ENCODE measurements around the gene GOLT1B.

GOLT1B gene

DNA sequence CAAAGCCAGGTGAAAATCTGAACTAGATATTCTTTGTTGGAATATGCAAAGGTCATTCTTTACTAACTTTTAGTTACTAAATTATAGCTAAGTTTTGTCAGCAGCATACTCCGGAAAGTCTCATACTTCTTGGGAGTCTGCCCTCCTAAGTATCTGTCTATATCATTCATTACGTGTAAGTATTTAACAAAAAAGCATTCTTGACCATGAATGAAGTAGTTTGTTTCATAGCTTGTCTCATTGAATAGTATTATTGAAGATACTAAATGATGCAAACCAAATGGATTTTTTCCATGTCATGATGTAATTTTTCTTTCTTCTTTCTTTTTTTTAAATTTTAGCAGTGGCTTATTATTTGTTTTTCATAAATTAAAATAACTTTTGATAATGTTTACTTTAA is 14.7 kb downstream of the GOLT1B start:
- DNase-seq (ENCODE audit: low read depth, low spot score): no peak
- no peak overlapping the region for H3K4me3 ChIP-seq (ENCODE audit: low read length)

DNA sequence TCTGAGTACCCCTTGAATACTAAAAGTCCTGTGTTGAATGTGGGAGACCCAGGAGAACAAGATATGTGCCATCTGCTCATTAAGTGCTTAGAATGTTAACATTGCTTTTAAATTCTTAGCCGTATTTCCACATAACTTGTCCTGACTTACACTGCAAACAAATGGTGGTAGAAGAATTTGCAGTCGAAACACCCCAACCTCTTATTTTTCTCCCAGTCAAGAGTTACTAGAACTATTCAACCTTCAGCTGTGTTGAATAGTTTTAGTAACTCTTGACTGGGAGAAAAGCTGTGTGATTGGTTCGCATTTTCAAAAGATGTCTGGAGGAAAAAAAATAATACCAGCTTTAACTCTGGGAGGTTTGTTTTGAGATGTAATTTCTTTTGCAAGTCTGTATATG is 16.9 kb downstream of the GOLT1B start:
- no peak overlapping the region for H3K4me3 ChIP-seq (ENCODE audit: low read length)
- DNase-seq (ENCODE audit: low read depth, low spot score): no peak

DNA sequence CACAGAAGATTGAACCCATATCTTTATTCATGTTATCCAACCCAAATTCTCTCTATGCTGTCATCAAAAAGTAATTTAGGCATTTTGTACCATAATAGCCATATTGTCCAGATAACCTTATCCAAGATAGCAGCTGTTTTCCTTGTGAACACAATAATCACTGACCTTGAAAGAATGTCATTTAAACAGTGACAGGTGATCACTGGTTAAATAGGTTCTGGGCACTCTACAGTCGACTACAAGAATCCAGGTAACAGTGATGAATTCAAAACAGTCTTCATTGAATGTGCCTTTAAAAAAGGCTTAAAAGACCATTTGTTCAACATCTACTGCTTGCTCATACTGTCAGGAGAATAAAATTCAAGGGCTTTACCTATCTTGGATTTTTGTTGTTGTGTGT is 20.0 kb downstream of the GOLT1B start:
- DNase-seq (ENCODE audit: low read depth, low spot score): no peak
- H3K4me3 ChIP-seq (ENCODE audit: low read length): no peak overlapping the region

DNA sequence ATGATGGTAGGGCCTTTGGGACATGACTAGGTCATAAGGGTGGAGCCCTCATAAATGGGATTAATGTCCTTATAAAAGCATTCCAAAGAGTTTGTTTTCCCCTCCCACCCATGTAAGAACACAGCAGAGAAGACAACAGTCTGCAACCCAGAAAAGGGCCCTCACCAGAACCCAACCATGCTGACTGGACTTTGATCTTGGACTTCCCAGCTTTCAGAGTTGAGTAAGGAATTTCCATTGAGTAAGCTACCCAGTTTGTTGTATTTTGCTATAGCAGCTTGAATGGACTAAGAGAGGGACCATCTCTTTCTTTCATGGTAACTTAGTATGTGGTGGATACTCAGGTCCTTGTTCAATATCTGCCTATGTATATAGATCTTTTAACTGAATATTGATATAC is 21.6 kb downstream of the GOLT1B start:
- DNase-seq (ENCODE audit: low read depth, low spot score): no peak
- no peak overlapping the region for H3K4me3 ChIP-seq (ENCODE audit: low read length)

DNA sequence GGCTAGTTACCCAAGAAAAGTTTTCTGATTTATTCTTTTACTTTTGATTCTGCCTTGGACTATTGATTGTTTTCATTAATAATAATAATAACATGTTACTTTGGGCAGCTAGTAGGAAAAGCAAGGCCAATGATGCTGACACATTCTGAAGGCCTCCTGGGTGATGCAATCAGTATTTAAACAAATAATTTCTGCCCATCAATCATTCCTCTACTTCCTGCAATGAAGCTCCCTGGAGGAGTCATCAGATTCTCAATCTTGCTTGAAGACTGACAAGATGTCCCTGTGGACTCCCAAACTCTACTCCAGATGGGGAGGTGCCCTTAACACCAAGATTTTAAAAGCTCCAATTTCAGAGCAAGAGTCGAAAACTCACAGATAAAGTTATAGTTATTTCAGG is 24.5 kb downstream of the GOLT1B start, which contains the start of gene SPX:
Gene SPX (plus strand): TSS at position 244 of the 400 bp plus-strand sequence. CDS start 177 bp downstream, outside the sequence.
- DNase-seq (ENCODE audit: low read depth, low spot score): no peak

DNA sequence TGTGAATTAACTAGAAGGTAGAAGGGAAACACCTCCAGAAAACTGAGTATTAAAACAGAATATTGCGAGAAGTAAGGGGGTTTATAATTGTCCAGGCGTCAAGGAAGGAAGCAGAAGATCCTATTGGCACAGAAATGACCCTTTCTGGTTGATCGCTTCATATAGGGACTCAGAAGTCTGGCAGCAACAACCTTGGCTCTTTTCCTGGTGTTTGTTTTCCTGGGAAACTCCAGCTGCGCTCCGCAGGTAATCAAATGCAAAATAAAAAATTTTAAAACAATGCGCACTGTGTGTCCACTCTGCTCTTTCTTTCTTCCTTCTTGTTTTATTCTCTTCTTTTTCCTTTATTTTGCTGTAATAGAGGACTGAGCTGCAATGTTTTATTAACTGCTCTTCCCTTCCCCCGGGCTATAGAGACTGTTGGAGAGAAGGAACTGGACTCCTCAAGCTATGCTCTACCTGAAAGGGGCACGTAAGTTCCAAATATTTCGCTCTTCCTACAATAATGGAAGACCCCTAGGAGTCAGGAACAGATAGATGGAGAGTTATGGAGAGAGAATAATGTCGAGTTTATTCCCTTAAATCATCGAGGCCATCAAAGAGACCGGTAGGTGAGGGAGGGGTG is 25.2 kb downstream of the GOLT1B start:
- H3K4me3 ChIP-seq (ENCODE audit: low read length): no peak overlapping the region
- DNase-seq (ENCODE audit: low read depth, low spot score): no peak

More for the DNA sequence above, 24.5 kb downstream of the GOLT1B start, which contains the start of gene SPX:
- no peak within 1 kb of the TSS for H3K4me3 ChIP-seq (ENCODE audit: low read length)

DNA sequence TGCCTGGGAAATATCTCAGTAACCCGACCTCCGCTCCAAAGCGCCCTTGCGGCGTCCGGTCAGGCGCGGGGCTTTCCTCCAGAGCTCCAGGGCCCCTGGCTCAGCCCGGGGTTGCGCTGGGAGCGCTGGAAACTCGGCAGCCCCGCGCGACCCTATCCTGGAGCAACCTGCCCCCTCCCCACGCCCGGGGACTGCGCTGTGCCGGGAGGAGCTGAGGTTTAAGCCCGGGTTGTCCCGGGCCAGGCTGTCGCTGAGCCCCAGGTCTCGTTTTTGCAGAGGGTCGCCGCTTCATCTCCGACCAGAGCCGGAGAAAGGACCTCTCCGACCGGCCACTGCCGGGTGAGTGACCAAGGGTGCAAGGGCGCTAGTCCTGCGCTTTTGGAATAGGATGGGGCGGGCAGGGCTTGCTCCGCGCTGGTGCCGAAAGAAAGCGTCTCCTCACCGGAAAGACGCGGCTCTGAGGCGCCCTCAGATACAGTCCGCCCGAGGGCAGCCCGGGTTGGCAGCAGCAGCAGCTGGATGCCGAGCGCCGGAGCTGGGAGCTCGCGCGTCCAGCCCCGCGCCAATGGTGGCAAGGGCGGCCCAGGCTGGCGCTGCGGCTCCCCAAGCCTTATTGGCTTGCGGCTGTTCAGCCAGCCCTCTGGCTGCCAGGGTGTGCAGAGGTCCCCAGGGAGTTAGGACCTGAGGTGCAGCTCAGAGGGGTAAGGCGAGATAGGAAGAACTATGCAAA is 26.0 kb downstream of the GOLT1B start:
- DNase-seq (ENCODE audit: low read depth, low spot score): no peak
- peak overlapping the region; percentile 16 for H3K4me3 ChIP-seq (ENCODE audit: low read length)

DNA sequence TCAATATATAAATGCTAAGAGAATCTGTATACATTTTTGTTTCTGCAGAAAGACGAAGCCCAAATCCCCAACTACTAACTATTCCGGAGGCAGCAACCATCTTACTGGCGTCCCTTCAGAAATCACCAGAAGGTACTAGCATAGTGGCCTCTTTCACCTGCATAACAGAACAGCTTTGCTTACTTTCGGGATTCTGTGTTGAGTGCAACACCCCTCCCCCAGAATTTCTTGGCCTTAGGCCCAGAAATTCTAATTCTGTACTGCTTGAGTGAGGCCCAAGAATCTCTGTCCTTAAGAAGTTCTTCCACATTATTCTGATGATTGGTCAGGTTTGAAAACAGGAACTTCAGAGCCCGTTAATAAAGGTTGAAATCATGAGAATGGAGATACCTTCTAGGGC is 27.4 kb downstream of the GOLT1B start:
- H3K4me3 ChIP-seq (ENCODE audit: low read length): no peak overlapping the region
- DNase-seq (ENCODE audit: low read depth, low spot score): no peak

DNA sequence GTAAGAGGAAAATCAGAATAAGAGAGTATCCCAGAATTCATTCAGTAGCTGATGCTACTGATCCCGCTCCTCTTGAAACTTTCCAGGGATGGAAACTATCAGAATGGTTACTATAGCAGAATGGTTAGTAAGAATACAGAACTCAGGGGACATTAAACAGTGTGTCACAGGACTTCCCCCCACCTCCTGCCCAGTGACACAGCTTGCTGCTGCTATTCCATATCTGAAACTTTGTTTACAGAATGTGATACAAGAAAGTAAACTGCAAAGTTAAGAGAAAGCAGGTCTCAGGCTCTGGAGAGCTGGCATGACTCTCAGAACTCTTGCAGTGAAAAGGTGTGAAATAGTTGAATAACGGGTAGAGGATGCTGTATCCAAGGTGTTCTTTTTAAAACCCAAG is 27.9 kb downstream of the GOLT1B start:
- no peak overlapping the region for H3K4me3 ChIP-seq (ENCODE audit: low read length)
- no peak for DNase-seq (ENCODE audit: low read depth, low spot score)

DNA sequence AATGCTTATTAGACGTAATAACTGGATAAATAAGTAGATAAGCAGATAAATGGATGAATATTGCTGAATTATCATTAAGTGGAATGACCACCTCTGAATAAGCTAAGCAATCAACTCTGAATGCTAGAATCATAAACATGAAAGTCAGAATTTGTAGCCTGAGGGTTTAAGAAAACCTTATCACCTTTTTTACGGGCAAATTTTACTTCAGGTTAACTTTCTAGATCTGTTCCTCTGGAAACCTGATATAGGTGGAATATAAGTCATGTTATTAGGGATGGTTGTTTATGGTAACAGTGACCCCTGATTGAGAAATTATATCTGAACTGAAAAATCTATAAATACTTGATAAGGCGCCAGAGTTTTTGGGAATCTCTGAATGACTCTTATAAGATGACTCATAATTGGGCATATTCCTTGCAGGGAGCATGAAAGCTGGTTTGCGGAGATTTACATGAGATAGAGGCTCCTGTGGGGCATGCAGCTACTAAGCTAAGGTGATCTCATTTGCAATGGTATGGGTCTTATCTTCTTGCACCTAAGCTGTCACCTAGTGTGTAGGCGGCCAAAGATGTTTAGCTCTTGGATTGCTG is 36.6 kb downstream of the GOLT1B start:
- no peak overlapping the region for H3K4me3 ChIP-seq (ENCODE audit: low read length)
- no peak for DNase-seq (ENCODE audit: low read depth, low spot score)

DNA sequence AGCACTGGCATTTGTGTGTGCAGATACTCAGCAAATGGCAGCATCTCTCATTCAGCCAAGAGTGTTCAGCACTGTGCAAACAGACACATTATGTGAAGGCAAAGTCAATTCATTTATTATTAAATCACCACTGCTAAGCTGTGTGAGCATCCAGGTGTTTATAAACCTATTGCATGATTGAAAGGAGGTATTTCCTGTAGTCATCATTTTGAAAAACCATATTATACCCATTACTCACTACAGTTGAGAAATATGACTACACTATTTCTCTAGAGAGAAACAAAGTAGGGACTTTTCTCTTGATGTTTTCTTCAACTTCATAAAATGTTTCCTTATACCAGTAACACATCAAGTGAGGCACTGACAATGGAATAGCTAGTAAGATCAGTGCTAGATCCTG is 38.2 kb downstream of the GOLT1B start:
- no peak for DNase-seq (ENCODE audit: low read depth, low spot score)
- no peak overlapping the region for H3K4me3 ChIP-seq (ENCODE audit: low read length)

DNA sequence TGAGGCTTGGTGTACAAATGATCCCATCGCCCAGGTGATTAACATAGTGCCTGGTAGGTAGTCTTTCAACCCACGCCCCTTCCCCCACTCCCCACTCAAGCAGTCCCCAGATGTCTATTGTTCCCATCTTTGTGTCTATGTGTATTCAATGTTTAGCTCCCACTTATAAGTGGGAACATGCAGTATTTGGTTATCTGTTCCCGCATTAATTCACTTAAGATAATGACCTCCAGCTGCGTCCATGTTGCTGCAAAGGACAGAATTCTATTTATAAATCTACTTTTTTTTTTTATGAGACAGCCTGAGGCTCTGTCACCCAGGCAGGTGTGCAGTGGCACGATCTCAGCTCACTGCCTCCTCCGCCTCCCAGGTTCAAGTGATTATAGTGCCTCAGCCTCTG is 40.2 kb downstream of the GOLT1B start:
- DNase-seq (ENCODE audit: low read depth, low spot score): no peak
- H3K4me3 ChIP-seq (ENCODE audit: low read length): no peak overlapping the region

DNA sequence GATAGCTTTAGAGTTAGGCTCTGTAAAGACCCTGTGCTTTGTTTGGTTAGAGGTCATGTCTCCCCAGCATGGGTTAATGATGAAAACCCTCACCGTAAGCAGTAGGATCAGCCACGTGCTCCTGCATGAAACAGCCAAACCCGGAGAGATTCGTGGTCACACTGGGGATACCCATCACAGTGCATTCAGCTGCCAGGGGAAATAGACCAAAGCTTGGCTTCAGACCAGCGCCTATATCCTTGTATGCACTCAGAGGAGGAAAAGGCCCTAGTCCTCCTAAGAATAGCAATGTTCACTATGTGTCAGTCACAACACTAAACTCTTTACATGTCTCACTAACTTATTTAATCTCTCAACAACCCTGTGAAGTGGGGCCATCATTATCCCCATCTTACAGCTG is 40.8 kb downstream of the GOLT1B start:
- H3K4me3 ChIP-seq (ENCODE audit: low read length): no peak overlapping the region
- DNase-seq (ENCODE audit: low read depth, low spot score): no peak

DNA sequence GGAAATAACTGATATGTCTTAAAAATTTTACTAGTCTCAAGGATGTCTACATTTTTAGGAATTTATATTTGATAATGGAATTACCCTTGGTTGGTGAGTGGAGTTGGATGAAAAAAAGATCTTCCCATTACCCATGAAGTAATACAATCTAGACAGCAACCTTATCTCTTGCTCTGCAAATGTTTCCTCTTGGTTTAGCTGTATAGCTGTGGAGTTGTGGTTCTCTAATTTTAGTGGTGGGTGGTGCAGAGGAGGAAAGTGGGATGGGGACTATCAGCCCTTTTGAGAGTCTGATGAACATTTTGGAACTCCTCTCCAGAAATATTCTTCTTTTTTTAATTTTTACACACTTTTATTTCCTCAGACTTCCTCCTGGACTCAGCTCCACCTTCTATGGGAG is 41.6 kb downstream of the GOLT1B start:
- no peak for DNase-seq (ENCODE audit: low read depth, low spot score)
- no peak overlapping the region for H3K4me3 ChIP-seq (ENCODE audit: low read length)

DNA sequence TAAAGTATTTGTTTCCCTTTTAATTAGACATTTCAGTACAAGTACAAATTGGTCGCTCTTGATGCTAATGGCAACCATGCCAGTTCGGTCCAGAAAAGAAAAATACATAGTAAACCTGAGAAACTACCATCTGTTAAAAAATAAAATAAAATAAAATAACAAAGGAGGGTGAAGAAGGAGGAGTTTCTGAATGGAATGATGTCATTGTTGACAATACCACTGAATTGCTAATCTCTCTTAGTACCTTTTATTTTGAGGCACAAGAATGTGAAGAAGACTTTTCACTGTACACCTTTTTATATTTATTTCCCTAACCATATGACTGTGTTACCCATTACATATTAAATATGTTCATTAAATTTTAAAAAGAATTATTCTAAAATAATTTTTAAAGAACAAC is 44.0 kb downstream of the GOLT1B start:
- no peak for DNase-seq (ENCODE audit: low read depth, low spot score)
- H3K4me3 ChIP-seq (ENCODE audit: low read length): no peak overlapping the region

DNA sequence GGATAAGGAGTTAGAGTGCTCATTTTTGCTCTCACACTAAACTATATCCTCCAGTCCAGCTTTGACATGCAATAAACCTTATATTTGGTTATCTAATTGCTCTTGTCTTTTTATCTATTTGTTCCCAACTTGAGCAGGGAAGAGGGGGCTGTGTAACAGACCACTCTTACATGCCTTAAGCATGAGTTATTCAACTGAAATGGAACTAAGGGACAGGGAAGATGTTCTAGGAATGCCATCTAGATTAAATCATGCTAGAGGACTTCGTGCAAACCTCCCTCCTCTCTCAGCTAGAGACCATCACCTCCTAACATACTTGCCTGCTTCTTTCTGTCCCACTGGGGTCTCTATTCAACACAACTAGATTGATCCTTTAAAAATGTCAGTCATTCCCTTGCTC is 45.1 kb downstream of the GOLT1B start:
- no peak for DNase-seq (ENCODE audit: low read depth, low spot score)
- H3K4me3 ChIP-seq (ENCODE audit: low read length): no peak overlapping the region

DNA sequence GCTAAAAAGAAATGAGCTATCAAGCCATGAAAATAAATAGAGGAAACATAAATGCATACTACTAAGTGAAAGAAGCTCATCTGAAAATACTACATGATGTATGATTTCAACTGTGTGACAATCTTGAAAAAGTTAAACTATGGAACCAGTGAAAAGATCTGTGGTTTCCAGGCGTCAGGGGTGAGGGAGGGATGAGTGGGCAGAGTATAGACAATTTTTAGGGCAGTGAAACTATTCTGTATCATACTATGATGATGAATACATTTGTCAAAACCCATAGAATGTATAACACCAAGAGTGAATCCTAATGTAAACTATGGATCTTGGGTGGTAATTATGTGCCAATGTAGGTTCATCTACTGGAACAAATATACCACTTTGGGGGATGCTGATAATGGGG is 45.8 kb downstream of the GOLT1B start:
- H3K4me3 ChIP-seq (ENCODE audit: low read length): no peak overlapping the region
- DNase-seq (ENCODE audit: low read depth, low spot score): no peak

DNA sequence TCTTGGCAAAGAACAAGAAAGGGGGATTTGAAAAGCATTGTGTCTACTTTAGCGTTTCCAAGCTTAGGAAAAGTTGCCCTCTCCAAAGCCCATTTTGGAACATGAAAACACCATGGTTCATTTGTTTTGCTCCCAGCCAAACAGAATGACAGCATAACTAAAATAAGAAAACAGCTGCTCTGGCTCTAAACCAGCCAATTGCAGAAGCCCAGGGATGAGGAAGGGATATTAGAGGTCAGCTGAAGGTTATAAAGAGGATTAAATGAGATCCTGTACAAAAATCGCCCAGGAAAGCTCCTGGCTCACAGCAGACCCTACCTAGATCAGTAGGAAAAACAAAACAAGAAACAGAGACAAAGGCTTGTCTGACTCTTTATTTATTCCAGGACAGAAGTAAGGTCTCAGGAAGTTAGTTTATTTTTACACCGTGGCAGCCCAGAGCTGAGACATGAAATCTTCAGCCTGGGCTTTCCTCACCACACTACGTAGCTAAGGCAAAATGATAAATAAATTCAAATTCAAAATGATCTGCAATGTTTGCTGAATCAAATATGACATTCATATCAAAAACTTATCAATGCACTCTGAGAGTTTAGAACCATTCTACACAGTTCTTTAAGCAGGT is 50.4 kb downstream of the GOLT1B start:
- DNase-seq (ENCODE audit: low read depth, low spot score): no peak

DNA sequence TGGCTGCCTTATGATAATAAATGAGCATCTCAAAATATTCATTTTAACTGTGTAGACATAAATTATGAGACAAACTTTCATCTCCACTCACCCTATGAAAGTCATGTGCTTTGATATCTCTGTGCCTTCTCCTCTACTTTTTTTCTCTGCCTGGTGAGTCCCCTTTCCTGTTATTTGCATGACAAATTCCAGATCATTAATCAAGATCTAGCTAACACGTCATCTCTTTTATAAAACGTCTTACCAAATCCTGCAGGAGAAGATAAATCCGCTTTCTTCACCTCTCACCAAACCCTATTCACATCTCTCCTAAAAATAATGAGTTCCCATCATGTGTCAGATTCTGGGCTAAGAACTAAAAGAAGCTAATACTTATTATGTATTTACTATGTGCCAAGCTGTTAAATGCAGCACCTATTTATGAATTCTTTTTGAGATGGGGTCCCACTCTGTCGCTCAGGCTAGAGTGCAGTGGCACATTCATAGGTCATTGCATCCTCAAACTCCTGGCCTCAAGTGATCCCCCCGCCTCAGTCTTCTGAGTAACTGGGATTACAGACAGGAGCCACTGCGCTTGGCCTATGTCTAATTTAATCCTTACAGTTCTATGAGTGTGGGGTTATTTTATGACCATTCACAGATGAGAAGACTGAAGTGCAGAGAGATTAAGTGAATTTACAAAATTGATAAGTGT is 51.2 kb downstream of the GOLT1B start:
- no peak for DNase-seq (ENCODE audit: low read depth, low spot score)
- no peak overlapping the region for H3K4me3 ChIP-seq (ENCODE audit: low read length)

More for the DNA sequence above, 50.4 kb downstream of the GOLT1B start:
- no peak overlapping the region for H3K4me3 ChIP-seq (ENCODE audit: low read length)

DNA sequence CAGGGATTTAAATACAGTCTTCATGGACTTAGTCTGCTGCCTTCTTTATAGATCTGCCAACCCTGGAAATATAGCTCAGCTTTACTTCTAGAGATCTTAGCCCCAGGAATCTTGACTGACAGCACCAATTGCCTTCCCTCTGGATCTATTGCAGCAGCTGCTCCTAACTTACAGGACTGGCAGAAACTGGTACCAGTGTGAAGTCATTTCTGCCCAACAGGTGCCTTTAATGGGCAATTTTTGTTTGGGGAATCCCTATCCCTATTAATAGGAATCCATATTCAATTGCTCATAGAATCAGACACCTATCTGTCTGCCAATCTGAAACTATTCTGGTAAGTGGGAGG is 51.7 kb downstream of the GOLT1B start:
- H3K4me3 ChIP-seq (ENCODE audit: low read length): no peak overlapping the region
- DNase-seq (ENCODE audit: low read depth, low spot score): no peak
